GM12872 (cell line): ENCODE measurements around the gene RBM8A.

Experiments
- CTCF ChIP-seq: IDR thresholded peaks from 3 replicates; pipeline ENCODE4 v1.5.1; 2011; ENCODE audit warnings: low read depth, mild to moderate bottlenecking, low read length, moderate library complexity; ENCODE audit not compliant: insufficient read depth

The RBM8A gene

DNA sequence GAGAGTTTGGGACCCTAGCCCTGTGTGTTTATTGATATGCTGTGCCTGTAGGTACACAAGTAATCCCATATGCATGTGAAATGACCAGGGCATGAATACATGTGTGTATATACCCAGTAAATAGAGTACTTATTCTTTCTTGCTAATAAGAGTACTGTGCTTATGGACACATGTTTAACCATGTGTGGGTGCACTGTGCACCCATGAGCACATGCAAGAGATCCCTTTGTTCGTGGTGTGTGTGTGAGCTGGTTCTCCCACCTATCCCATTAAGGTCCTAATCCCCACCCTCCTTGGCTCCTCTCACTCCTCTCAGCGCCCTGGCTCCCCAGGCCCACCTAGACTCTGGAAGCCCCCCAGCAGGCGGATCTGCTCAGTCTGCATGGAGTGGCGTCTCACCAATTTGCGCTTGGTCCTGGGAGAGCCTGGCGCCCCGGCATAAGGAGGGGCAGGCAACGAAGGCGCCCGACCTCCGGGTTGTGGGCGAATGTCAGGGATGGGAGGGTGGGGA is 32.7 kb upstream of the RBM8A start:
- no peak for TF ChIP-seq CTCF

- TF ChIP-seq CTCF, result no peak
Measured at GRCh38 chr1:145959333-145959732, 32.0 kb upstream of the RBM8A start.

DNA sequence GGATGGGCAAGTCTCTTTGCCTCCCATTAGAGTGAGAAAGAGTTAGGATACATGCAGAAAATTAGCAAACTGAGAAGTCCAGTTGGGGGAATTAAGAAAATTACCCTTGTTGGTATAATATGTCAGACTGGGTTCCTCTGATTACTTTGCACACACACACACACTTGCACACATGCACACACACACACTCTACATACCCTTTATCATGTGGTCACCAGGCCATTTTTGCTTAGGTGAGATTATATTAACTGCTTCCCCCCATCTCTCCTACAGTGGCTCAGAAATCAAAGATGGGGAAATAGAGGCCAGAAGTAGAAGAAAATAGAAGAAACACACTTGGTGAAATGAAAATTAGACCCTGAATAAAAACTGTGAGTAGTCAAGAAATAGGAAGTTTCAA is 31.4 kb upstream of the RBM8A start:
- TF ChIP-seq CTCF, result no peak

DNA sequence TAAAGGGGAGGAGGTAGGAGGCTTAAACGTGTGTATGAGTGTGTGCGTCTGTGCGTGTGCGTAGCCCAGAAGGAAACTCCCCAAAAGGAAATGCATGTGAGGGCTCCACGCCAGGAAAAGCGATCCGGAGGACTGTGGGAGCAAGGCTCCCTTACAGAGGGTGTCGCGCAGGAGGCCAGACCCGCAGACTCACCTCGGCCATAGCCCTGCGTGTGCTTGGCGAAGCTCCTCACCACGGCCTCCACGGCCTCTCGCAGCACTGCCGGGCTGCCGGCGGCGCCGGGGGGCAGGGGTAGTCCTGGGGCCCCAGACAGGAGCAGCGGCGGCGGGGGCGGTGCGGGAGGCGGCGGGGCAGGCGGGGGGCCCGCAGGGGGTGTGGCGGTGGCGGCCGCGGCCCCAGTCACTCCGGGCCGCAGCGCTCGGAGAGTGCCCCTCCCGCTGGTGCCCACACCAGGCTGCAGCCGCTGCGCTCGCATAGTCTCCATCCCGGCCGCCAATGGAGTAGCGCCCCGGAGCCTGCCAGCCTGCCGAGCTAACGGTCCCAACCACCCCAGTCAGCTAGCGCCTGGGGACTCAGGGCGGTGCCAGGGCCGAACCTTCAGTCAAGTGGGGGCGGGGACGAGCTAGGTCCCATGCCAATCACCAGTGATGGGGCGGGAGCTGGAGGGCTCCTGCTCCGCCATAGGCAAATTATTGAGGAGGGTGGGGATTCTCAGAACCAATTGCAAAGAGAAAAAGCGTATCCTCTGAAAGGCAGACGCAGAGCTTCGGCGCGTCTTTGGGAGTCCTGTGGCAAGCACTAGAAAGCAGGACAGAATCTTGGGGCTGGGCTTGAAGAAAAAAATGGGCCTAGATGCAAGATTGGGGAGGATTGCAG is 30.4 kb upstream of the RBM8A start, which contains the start of gene LIX1L:
LIX1L (minus strand) TSS at position 575 of the 877 bp plus-strand sequence; CDS start at position 485, 90 bp downstream.
- TF ChIP-seq CTCF, result no peak

- no peak for TF ChIP-seq CTCF
Measured at GRCh38 chr1:145956781-145957442, 29.6 kb upstream of the RBM8A start.

GRCh38 chr1:145956361-145956760 is 29.1 kb upstream of the RBM8A start:
- no peak for TF ChIP-seq CTCF

GRCh38 chr1:145955436-145955835 is 28.2 kb upstream of the RBM8A start:
- TF ChIP-seq CTCF, result no peak
